ENCODE measurements around the gene KAZN. TPM values are rescaled to one million over a fixed set of nuclear protein-coding genes. Genes with fewer than 3 reads are reported as not detected.

KAZN gene
- total RNA-seq, 1 donor from 2014 or later, result 9.4 TPM

- DNase-seq (ENCODE audit: low spot score), result peak; percentile 82
Measured at GRCh38 chr1:14742181-14742980, 143.9 kb downstream of the KAZN start.

- no peak for DNase-seq (ENCODE audit: low spot score)
Measured at GRCh38 chr1:14743368-14743767, 144.9 kb downstream of the KAZN start.

- no peak for DNase-seq (ENCODE audit: low spot score)
Measured at GRCh38 chr1:14745001-14745720, 146.7 kb downstream of the KAZN start.

- DNase-seq (ENCODE audit: low spot score), result no peak
Measured at GRCh38 chr1:14745789-14746188, 147.3 kb downstream of the KAZN start.

GRCh38 chr1:14746393-14746792 lies 147.9 kb downstream of the KAZN start:
- no peak for DNase-seq (ENCODE audit: low spot score)

- DNase-seq (ENCODE audit: low spot score), result no peak
Measured at GRCh38 chr1:14748151-14748550, 149.7 kb downstream of the KAZN start.

GRCh38 chr1:14748977-14749376 lies 150.5 kb downstream of the KAZN start:
- no peak for DNase-seq (ENCODE audit: low spot score)

GRCh38 chr1:14750490-14750889 lies 152.0 kb downstream of the KAZN start:
- no peak for DNase-seq (ENCODE audit: low spot score)

- no peak for DNase-seq (ENCODE audit: low spot score)
Measured at GRCh38 chr1:14755518-14756252, 157.2 kb downstream of the KAZN start.

GRCh38 chr1:14756589-14757285 lies 158.3 kb downstream of the KAZN start:
- DNase-seq (ENCODE audit: low spot score), result no peak

GRCh38 chr1:14757286-14757625 lies 158.8 kb downstream of the KAZN start:
- no peak for DNase-seq (ENCODE audit: low spot score)

GRCh38 chr1:14759042-14759818 lies 160.7 kb downstream of the KAZN start:
- DNase-seq (ENCODE audit: low spot score), result peak; percentile 20

- no peak for DNase-seq (ENCODE audit: low spot score)
Measured at GRCh38 chr1:14759843-14760242, 161.4 kb downstream of the KAZN start.

- no peak for DNase-seq (ENCODE audit: low spot score)
Measured at GRCh38 chr1:14760780-14761179, 162.3 kb downstream of the KAZN start.

- DNase-seq (ENCODE audit: low spot score), result no peak
Measured at GRCh38 chr1:14761291-14762153, 163.0 kb downstream of the KAZN start.

GRCh38 chr1:14763977-14764376 lies 165.5 kb downstream of the KAZN start:
- DNase-seq (ENCODE audit: low spot score), result no peak

- no peak for DNase-seq (ENCODE audit: low spot score)
Measured at GRCh38 chr1:14765773-14766172, 167.3 kb downstream of the KAZN start.

GRCh38 chr1:14767075-14767474 lies 168.6 kb downstream of the KAZN start:
- no peak for DNase-seq (ENCODE audit: low spot score)

- no peak for DNase-seq (ENCODE audit: low spot score)
Measured at GRCh38 chr1:14768582-14769304, 170.3 kb downstream of the KAZN start.
